ELF-1 (cell line): ENCODE results near the gene GPR150.

Experiments
- DNase-seq: peaks from one replicate; pipeline ENCODE4 v3.0.0-alpha.2; 2016; ENCODE audit warnings: low read depth, low spot score

The GPR150 gene

DNA sequence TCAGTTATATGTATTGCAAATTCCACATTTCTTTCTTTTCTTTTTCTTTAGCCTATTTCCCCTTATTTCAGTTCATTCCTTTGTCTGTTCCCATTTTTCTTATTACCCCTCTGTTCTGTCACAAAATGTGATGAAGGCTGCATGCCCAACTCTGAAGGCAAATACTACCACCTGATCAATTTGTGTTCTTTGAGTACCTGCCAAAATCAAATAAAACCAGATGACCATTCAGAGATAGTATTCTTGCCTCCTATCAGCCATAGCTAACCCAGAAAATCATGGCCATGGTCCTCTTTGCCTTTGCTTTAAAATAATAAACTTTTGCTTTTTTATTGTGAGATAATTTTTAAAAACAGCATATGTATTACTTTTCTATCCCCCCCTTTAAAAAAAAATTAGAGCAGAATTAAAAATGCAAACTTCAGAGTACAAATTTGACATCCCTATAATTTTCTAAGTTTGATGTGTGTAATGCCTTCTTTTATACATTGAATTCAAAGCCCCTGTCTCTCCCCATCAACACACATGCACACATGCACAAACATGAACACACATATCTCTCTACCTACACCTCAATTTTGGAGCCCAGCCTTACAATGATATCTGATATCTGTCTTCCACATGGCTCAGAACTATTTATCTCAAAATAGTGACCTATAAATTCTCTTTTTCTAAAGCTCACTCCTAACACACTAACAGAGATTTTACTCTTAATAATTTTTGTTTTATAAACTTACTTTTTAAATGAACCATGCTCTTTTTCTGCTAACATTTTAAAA, 30.1 kb downstream of the GPR150 start:
- DNase-seq: no peak

DNA sequence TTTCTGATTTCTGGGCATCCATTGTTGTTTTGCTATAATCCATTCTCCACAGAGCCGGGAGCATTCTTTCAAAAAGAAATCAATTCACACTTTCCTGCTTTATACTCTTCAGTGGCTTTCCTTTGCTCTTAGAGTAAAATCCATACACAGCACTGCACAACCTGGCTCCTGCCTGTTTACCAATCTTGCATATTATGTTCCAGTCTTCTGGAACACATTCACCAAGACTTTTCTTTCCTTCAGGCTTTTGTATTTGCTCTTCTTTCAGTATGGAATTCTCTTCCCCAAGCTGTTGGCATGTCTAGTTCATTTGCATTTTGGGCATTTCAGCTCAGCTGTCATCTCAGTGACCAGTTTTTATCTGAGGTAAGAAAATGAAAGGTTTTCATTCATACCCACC, 33.0 kb downstream of the GPR150 start:
- no peak for DNase-seq

DNA sequence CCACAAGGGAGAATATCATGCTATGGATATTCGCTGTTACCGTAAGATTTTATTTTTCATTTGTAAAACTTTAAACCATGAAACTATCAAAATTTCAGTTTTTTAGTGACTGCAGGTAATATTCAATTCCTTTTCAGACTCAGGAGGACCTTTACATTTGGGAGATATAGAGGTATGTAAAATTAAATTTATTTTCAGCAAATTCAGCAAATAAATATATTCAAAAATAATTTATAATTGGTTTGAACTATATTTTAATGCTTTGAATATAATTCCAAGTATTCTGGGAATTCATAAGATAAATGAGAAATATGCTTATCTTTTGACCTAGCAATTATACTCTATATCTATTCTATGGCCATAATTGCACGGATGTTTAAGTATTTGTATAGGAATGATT, 34.3 kb downstream of the GPR150 start:
- no peak for DNase-seq

DNA sequence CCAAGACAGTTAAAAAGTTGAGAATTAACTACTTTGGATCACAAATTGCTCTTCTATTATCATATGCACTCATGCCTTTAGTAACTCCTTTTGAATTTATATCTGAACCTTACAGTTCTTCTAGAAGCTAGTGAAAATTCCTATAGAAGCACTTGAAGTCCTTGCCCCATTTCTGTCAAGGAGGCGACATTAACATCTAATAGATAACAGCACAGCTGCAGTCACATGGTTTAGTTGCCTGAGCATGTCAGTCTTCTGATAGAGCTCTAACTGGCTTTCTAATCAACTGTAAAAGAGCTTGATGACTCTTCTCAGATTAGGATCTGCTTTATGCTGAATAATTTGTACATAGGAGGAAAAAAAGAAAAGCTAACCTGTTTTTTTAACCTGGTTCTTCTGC, 35.7 kb downstream of the GPR150 start:
- DNase-seq: no peak

DNA sequence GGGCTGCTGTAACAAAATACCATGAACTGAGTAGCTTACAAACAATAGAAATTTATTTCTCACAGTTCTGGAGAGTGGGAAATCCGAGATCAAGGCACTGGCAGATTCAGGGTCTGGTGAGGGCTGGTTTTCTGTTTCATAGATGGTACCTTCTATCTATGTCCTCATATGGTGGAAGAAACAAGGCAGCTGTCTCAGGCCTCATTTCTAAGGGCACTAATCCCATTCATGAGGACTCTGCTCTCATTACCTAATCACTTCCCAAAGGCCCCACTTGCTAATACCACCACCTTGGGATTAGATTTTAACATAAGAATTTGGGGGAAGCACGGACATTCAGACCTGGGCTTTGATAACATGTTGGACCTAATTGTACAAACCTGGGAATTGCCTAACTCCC, 40.2 kb downstream of the GPR150 start:
- no peak for DNase-seq

DNA sequence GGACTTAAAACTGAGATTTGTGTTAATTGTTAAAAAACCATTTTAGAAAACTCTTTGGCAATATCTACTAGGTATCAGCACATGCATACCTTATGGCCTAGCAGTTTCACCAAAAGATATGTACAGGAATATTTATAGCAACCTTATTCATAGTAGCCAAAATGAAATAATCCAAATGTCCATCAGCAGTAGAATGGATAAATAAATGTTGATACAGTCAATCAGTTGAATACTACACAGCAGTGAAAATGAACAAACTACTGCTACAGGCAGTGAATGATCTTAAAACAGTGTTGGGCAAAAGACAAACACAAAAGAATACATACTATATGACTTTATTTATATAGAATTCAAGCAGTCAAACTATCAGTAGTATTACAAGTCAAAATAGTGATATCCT, 43.1 kb downstream of the GPR150 start:
- DNase-seq: no peak

DNA sequence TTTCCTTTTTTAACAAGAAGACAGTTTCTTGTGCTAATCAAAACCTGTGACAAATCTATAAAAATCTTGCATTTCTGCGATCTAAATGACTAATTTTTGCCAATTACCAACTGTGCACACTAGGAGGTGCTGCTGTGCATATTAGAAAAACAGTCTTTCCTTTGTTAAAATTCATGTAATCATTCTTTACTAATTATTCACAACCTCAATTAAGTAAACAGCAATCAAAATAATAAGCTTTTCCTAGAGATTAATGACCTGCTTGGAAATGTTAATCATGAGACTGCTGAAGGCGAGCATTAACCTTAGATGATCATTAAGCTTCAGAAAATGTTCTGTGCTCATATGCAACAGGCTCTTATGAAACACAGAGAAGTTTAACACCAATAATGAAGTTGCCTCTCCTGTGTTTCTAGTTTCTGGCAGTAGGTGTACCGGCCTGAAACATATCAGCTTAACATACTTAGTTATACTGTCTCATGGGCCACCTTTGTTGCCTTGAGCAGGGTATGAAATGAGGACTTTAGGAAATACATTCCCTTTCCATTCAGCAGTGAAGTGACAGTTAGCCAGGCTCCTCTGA, 44.4 kb downstream of the GPR150 start:
- DNase-seq: no peak

DNA sequence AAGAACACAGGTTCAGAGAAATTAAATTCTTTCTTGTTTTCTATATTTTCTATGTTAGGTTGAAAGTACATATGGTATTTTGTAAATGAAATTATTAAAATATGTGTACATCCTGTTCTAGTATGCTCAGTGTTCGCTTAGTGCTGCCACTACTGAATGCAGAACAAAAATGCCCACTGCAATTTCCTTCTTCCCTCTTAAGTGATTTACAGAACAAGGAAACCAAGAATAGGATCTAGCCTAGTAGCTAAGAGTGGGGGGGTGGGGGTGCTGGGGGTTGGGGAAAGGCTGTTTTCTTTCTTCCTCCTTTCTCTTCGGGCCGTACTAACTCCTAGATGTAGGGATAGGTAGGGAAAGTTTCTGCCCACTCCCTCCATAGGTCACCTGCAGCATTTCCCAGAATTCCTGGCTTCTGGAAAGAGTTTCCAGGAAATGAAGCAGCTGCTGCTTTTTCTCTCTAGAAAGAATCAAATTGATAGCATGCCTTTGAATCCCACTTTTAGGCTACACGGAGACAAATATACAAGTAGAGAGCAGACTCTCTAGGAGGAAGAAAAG, 47.3 kb downstream of the GPR150 start:
- DNase-seq: no peak

DNA sequence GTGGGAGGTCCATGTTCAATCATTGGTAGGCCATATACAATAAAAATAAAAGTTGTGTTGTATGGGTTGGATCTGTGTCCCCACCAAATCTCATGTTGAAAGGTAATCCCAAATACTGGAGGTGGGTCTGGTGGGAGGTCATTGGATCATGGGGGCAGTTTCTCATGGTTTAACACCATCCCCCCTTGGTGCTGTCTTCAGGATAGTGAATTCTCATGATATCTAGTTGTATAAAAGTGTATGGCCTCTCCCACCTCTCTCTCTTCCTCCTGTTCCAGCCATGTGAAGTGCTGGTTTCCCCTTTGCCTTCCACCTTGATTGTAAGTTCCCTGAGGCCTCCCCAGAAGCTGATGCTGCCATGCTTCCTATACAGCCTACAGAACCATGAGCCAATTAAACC, 47.8 kb downstream of the GPR150 start:
- no peak for DNase-seq

DNA sequence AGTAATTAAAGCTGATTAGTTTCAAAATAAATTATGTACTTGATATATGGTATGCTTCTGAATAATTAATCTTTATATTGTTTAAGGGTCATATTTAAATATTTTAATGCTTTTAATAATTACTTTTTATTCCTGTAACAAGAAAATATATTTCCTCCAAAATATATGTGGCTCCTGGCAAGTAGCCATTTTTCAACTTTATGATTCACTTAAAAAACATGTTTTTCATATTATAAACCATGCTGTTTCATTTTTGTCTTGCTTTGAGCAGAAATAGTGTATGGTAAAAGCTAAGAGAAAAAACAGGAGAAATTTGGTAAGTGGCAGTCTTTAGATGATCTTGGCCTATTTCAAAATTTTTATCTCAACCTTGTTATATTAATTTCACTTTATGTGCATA, 48.3 kb downstream of the GPR150 start:
- no peak for DNase-seq

DNA sequence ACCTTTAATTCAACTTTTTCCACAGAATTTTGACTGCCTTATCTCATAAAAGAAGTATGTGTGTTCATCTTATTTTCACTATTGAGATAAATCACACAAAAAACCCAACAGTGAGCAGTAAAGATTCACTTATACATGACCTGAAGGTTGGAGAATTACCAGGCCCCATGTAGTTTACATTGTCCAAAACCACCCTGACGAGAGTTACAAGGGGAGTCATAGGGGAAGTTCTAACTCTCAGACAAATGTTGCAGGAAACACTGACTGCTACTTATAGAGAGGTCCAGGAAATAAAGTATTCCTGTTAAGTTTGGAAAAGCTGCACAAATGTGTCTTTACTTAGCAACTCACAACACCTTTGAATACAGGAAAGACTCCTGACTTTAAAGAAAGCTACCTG, 48.8 kb downstream of the GPR150 start:
- no peak for DNase-seq

DNA sequence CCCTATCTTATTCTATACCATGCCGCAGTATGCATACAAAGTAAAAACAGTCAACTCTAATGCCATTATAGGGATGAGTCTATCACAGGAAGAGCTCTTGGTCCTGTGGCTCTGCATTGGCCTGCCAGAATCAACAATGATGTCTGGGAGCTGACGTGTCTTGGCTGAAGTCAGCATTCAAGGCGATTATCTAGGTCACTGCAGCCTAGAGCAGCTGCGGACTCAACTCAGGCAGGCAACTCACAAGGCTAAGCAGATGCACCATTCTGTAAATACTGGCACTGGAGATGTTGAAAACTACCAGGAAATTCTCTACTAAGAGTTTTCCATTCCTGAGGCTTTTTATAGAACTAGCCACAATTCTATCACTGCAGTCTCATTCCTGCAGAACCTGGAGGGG, 49.7 kb downstream of the GPR150 start:
- peak; percentile 37 for DNase-seq

DNA sequence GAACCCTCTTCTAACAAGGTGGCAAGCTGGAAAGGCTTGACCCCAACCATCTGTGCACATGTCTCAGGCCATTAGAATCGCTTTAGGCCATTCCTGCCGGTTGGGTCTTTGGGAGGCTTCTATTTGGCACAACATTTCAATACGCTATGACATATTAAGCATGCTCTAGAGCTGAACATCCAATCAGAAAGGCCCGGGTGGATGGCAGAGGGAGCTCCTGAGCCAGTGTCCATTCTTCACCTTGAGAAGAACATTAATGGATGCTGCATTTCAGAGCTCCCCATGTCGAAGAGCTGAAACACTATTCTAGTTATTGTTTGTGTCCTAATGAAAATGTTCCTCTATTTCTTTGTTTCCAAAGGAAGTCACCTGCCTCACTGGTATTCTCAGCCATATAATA, 50.1 kb downstream of the GPR150 start:
- DNase-seq: no peak

DNA sequence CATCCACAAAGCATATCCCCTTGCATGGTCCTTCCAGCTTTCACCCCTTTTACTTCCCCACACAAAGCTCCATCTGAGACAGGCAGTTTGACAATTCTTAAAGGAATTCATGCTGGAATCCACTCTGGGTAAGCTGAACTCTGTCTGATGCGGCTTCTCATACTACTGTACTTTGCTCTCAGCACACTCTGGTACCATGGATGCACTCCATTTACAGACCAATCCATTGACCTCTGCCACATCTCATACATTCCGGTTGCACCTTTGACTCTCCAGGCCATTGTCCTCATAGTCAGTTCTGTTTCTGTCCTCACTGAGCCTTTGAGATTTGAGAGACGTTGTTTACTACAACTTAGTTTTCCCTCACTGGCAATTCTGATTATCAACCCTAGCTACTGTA, 50.7 kb downstream of the GPR150 start:
- DNase-seq: no peak
